Measurements from ENCODE around the gene SLC15A3.
A peak's percentile ranks its signal among the peaks of the same experiment; 100 is the strongest.
"Not testable (repeated sequence)": the region's sequence is repeated elsewhere in the genome, so short reads cannot be mapped to it uniquely, and the experiment has no call there.

SLC15A3 gene

DNA sequence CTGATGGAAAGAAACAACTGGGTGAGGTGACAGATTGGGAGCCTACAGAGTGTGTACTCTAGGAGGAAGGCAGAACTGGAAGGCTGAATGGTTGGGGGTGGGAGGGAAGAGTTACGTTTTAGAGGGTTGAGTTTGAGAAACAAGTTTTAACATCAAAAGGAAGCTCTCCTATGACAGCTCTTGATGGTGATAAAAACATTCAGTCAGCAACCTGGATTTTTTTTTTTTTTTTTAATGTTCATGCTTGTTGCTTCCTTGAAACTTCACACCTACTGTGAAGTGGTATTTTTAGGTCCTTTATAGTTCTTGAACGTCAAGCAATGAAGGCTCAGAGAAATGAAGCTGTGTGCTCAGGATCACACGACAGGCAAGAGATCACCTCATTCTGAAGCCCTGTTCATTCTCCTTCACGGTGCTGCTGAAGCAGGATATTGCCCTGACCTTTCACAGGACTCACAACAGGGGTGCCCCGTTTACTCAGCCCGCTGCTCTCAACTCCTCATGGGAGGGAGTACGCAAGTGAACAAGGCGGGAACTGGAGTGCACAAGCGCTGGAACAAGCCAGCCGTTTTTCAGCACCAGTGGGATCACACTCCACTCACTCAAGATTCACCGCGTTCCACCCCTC, 39.6 kb downstream of the SLC15A3 start:
- peak; percentile 76 for DNase-seq

DNA sequence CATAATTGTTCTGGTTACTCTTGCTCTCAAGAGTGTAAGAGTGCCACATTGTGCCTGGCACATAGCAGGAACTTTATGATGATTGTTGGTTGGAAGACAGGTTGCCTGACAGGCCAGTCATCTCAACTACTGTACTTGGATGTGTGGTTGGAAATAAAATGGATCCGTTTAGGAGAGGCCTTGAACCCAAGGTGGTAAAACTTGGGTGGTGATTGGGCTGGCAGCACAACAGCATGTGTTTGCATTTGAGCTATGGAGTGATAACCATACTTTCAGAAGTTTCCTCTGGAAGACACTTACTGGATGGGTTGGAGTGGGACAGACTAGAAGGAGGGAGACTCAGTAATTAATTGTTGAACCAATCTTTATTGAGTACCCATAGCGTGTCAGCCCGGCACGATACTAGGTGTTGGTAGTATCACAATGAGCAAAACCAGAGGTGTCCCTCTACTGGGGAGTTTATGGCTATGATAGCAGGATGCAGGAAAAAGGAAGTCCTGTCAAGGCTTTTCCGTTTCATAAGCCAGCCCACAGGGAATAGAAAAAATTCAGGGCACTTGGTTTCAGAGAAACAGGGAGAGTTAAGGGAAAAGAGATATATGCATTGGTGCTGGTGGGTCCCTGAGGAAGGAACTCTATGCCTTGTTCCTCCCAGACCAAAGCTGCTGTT, 41.1 kb downstream of the SLC15A3 start:
- DNase-seq: no peak

DNA sequence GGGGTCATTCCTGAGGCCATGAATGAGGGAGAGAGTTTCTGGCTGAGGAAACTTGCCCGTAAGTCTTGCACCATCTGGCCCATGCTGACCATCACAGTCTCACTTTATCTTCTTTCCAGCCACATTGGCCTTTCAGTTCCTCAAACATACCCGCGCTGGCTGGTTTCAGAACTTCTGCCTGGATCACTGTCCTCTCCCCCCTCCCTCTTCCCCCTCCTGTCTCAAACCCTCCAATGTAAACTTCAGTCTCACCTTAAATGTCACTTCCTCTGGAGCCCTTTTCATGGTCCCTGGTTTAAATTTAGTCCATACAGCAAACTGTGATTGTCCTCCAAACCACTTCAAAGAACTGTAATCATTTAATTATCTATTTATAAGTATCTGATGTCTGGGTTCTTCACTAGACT, 41.7 kb downstream of the SLC15A3 start:
- no peak for DNase-seq

DNA sequence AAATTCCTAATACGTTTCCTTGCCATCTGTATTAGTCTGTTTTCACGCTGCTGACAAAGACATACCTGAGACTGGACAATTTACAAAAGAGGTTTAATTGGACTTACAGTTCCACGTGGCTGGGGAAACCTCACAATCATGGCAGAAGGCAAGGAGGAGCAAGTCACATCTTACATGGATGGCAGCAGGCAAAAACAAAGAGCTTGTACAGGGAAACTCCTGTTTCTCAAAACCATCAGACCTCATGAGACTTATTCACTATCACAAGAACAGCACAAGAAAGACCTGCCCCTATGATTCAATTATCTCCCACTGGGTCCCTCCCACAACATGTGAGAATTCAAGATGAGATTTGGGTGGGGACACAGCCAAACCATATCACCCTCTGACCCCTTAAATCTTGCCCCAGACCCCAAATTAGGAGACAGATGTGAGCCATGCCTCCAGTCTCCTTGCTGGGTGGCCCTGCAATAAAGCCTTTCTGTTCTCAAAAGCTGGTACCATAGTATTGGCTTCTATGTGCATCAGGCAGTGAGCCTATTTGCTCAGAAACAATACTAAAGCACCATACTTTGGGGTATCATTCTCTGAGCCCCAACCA, 42.2 kb downstream of the SLC15A3 start:
- DNase-seq: not testable (repeated sequence)

DNA sequence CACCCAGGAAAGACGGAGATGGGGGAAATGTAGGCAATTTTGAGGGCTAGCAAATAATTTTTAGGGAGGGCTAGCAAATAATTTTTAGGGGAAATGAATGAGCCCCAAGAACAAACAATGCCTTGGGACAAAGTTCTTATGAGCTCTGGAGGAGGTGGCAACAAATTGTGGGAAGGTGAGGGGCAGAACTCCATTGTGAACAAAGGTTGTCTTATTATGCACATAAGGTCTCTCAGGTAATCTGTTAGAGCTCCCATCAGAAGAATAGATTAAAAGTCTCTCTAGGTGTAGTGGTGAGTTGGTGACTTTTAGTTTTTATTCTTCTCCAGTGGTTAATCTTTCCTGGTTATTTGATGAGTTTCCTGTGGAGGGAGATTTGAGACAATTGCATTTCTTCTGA, 43.2 kb downstream of the SLC15A3 start:
- no peak for DNase-seq

DNA sequence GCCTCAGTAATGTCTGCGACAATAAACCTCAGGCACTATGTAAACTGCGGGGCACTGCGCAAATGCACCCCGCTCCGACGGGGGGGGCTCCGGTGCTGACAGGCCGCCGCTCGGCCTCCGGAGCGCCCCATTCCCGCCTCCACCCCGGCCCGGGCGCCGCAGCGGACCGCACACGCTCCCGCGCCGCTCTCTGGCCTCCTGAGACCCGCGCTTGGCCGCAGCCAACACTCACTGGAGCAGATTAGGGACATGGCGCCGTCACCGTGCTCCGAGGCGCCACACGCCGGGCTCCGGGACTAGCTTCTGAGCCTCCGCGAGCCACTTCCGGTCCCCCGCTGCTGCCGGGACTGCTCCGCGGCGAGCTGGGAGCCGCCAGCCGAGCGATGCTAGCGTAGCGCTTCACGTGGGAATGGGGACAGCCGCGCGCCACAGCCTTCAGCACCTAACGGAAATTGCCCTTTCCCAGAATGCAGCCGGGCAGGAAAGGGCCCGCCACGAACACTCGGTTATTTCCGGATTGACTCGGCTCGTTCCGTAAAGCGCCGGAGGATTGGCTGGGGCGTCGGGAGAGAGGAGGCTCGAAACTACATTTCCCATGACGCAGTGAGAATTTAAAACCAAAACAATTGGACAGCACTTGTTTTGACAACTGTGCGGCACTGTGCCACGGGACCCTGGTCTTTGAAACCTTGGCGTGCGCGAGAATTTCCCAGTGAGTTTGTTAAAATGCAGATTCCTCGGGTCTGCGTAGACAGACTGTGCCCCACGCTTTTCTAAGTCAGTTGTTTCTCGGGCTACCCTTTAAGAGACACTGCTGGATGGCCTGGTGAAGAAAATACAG, 45.6 kb downstream of the SLC15A3 start, which contains the start of gene PRPF19:
Gene PRPF19, minus strand, starts transcription at position 454 of the 841 bp plus-strand sequence. Its CDS starts 203 bp downstream, at position 251.
- peak; percentile 100 for DNase-seq

DNA sequence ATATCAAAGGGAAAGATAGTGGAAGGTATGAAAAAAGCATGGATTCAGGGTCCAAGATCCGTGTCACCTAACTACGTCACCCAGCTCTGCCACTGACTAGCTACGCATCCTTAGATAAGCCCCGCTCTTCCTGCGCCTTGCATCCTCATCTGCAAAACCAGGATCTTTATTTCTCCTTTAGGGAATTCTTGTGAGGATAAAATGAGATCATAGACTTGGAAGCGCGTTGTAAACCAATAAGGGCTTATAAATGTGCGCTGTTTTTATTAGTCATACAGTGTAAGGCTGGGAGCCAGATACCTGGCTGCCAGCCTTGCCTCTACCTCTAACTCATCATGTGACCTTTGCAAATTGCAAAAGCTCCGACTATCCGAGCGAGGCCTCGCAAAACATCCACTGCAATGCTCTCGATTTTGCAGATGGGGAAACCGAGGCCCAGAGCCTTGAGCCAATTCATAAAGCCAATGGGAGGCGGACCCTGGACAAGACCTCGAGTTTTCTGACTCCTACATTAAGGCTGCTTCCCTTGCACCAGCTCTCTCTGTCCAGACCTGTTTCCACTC, 46.3 kb downstream of the SLC15A3 start:
- DNase-seq: peak; percentile 38

DNA sequence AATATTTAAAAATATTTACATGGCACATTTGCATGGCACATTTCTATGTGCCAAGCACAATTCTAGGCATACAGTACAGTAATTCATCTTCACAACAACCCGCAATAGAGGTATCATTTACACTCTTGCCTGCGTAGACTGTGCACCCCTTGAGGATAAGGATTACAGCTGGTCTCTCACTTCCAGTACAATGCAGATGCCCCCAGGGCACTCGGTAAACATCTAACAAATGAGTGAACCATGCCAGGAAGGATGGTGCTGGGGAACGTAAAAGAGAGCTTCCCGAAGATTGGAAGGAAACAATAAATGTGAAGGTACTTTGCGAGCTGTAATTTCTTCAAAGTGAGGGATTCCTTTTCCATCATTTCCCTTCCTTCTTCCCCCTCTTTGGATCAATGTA, 46.9 kb downstream of the SLC15A3 start:
- DNase-seq: no peak

DNA sequence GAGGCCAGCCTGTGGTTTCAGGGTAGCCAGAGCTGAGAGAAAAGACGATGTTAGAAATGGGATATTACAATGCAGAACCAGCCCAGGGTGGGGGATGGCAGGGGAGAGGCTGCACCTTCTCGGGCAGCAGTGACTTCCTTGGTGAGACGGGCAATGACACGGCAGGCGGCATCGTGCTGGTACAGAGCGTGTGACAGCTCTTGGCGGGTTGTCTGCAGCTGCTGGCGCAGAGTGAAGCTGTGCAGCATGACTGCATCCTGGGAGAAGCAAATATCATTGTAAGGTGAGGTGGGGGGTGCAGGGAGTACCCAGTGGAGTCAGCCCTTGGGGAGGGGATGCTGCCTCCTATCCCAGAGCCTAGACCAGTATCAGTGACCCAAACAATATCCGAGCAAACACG, 49.4 kb downstream of the SLC15A3 start:
- DNase-seq: no peak

DNA sequence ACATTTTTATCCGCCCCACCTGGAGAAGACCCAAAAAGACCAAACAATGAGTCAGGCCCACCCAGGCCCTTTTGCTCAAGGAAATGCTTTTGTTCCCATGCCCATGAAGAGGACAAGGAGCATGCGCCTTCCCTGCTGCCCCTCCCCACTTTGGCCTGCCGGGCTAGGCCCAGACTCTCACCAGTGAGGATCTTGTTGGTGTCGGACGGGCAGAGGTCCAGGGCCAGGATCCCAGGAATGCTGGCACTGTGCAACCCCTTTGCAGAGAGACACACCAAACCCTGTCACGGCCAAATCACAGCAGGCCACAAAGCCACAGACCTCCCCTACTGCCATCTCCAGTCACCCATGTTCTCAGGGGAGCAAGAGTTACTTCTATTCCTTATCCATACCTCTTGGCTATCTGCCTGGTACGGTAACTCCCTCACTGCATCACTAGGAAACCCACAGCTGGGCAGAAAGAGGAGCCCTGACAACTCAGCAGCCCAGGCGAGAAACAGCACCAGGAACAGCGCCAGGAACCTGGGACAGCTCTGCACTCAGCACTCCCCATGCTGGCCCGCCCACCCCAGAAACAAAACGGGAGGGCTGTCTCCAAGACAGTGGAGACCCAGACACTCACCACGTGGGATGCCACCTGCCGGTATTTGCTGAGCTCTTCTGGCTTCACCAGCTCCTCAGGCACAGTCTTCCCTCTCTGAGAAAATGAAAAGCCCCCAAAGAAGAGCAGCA, 51.1 kb downstream of the SLC15A3 start:
- DNase-seq: no peak

DNA sequence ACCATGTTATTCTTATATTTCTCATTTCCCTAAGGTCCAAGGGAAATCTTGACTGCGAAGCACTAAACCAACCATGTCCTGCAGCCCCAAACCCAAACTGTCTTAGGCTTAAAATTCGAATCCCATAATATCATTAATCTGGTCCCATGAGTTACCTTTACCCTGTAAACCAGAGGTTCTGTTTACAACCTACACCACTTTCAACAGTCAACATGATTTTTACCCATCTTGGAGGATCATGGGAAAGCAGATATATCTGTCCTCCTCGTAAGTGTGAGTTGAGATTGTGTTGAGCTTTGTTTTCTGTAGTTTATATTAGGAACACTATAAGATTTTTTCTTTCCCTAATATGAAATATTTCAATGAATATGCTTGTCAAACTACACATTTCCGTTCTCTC, 52.0 kb downstream of the SLC15A3 start:
- DNase-seq: no peak

DNA sequence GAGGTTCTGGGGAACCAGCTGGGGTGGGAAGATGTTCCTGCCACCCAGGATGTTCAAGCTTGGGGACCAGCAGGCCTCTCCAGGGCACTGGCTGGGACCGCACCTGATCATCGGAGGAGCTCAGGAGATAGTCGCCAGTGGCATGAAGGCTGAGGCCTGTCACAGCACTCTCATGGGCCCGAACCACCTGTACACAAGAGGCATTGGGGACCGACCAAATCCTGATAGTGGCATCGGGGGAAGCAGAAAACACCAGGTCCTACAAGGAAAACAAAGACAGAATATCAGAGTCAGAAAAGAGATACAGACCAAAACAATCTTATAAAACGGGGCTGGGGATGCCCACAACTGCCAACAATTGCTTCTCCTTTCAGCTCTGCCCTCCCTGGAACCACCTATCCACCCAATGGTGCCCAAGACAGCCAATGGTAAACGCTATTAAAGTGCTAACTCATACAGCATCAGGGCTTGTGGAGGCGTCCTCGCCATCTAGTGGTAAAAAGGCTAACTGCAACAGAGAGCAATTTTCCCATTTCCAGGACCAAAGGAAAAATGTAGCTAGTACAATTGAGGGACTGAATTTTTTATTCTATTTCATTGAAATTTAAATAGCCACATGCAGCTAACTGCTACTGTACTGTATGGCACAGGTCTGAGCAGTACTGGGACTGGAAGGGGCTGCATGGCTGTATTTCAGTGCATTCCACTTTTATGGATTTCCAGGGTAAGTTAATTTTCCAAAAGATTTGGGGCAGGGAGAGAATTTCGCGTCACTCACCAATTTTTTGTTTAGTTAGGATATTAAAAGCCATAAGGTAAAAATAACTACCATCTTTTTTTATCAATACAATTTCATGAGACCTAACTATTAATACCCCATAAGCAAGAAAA, 52.7 kb downstream of the SLC15A3 start:
- DNase-seq: peak; percentile 89

DNA sequence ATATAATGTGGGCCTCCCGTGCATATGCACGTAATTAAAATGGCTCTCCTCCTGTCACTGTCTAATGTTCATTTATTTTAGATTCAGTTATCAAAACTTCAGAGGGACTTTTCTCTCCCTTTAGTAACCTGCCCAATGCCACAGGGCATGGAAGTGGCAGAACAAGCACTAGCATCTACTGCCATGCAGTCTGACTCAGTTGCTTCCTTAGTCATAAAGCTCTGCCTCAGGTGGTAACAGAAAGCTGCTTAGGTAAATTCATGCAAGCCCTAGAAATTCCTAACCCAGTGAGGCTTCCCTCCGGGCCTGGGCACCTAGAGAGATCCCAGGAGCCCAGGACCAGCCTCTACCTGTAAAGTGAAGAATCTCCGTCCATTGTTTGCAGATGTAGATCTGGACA, 54.5 kb downstream of the SLC15A3 start:
- DNase-seq: no peak

DNA sequence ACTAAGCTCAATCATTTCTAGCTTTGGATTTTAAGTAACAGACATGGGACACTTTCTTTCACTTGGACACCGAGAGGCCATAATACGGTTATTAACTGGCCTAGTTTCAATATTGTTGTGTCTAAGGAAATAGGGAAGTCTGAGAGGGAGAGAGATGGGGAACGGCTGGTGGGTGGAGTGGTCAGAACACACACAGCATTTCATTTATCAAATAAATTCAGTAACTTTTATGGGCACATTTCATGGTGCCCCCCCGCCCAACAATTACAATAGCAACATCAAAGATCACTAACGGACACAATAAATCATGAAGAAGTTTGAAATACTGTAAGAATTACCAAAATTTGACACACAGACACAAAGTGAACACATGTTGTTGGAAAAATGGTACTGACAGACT, 56.3 kb downstream of the SLC15A3 start:
- no peak for DNase-seq

DNA sequence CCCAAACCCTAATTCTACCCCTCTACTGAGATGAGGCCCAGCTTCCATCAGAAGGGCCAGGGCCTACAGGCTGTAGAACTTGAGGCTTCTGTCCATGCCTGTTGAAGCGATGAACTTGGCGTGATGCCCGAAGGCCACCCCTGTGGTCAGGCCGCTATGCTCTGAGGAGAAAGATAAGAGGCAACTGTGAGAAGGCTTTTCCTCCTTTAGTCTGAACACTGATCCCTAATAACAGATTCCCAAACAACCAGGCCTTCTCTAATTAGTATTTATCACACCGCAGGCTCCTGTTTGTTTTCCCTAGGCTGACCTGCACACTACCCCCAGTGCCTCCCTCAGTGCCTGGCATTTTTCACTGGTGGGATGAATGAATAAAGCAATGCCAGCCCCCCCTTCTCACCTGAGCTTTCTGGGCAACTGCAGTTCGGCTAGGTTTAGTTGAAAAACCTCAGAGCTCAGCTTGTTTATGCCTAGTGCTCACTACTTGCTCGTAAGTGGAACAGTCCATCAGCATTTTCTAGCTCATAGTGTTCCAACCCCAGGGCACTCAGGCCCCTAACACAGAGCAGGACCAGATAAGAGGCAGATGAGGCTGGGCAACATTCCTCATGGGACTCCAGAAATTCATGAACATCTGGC, 60.8 kb downstream of the SLC15A3 start:
- no peak for DNase-seq

DNA sequence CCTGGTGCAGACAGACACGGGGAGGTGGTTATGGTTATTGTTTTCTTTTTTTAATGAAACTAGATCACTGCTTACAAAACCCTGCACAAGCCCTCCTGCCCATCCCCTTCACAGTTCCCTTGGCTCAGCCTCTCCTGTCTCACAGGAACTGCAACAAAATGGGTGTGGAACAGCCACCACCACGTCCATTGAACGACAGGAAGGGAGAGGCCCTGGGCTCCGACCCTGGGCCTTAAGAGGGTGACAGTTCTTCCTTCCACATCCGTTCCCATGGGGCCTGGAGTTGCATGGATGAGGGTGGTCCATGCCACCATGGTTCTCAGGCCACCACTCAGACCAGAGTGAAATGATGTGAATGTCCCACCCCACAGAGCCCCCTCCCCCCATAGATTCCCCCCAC, 61.3 kb downstream of the SLC15A3 start:
- no peak for DNase-seq

DNA sequence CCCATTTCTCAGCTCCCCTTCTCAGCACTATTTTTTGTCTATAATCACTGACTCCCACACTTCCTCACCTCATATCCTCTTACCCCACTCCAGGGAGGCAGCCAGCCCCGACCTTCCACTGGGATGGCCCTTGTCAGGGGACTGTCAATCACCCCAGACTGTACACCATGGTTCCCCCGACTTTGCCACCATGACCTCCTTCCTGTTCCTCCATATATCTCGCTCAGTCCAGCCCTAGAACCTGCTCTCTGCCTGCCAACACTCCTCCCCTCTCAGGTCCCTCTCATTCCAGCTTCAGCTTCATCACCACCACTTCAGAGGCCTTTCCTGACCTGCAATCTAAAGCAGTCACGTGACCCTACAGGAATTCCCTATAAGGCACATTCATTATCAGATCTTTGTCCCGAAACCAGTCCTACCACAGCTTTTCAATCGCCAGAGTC, 62.1 kb downstream of the SLC15A3 start:
- no peak for DNase-seq

DNA sequence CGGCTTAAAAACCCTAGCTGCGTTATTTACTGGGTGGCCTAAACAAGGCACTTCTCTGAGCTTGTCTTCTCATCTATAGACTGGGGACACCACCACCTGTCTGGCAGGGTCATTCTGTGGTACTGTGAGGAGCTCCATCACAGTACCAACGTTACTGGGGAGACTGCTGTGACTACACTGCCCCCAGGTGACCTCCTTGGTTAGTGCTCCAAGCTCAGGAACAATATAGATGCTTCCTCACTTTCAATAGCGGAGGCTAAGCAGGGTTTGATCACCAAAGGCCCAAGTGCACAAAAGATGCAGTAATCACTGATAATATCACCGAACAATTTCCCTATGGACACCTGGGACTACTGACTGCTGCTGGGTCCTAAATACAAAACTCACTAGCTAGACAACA, 64.4 kb downstream of the SLC15A3 start:
- peak; percentile 57 for DNase-seq
